RWPE1 (cell line): ENCODE measurements around the gene SEC24A.
"Not testable (repeated sequence)": the region's sequence is repeated elsewhere in the genome, so short reads cannot be mapped to it uniquely, and the experiment has no call there.

ENCODE experiments used
- CTCF ChIA-PET: fragments of 350-600 bp; sonication (Branson Sonifier 250); formaldehyde crosslinking; extraction: SDS; loops from one replicate; lab custom pipeline; 2021; lab: Yijun Ruan, JAX
- POLR2A ChIA-PET: fragments of 400-600 bp; formaldehyde crosslinking; extraction: SDS; loops from one replicate; lab custom pipeline; 2020; ENCODE audit warnings: antibody characterized with exemption; ENCODE audit not compliant: low non-redundant PET; lab: Yijun Ruan, JAX
- DNase-seq: peaks from one replicate; pipeline ENCODE4 v3.0.0; 2012; ENCODE audit warnings: low spot score
- H3K27ac ChIP-seq: fragments of 450-650 bp; 2 replicates; pipeline ENCODE4 v1.5.1; 2017
- TF ChIP-seq, protein P1 (sequence below): fragments of 450-650 bp; conservative IDR thresholded peaks from 2 replicates; pipeline ENCODE4 v1.5.1; 2017; ENCODE audit warnings: low read depth, mild to moderate bottlenecking

SEC24A gene

DNA sequence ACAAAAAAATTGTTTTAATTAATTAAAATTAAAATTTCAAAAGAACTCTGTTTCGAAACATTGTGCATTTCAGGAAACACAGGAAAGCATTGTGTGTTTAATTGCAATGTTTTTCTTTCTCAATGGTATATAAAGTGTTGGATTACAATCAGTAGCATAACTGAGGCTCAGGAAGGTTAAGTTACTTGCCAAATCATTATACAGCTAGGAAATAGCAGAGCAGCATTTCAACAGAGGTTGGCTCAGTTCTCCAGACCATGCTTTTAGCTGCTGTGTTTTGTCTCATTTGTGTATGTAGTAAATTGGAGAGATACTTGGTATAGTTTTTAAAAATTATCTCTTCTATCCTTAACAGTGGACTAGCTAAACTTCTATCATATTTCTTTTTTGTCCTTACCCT is 59.7 kb downstream of the SEC24A start:
- H3K27ac ChIP-seq: no peak overlapping the region
- TF ChIP-seq, protein P1, sequence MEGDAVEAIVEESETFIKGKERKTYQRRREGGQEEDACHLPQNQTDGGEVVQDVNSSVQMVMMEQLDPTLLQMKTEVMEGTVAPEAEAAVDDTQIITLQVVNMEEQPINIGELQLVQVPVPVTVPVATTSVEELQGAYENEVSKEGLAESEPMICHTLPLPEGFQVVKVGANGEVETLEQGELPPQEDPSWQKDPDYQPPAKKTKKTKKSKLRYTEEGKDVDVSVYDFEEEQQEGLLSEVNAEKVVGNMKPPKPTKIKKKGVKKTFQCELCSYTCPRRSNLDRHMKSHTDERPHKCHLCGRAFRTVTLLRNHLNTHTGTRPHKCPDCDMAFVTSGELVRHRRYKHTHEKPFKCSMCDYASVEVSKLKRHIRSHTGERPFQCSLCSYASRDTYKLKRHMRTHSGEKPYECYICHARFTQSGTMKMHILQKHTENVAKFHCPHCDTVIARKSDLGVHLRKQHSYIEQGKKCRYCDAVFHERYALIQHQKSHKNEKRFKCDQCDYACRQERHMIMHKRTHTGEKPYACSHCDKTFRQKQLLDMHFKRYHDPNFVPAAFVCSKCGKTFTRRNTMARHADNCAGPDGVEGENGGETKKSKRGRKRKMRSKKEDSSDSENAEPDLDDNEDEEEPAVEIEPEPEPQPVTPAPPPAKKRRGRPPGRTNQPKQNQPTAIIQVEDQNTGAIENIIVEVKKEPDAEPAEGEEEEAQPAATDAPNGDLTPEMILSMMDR: no peak
- DNase-seq: no peak
- ChIA-PET POLR2A (no interaction called here), CTCF (interaction anchor here (0.7 to 0.9 kb wide), 2 partner anchors 10 to 34 kb away, joined by 3 to 5 read pairs; no protein-coding TSS in a partner anchor)

- POLR2A ChIA-PET: no interaction called here
- no peak overlapping the region for H3K27ac ChIP-seq
- CTCF ChIA-PET: interaction anchor here (0.6 kb wide), 1 partner anchor 26 kb away, joined by 3 read pairs; no protein-coding TSS in a partner anchor
- TF ChIP-seq, protein P1: no peak
- DNase-seq: no peak
Observed at GRCh38 chr5:134714120-134714519, 65.5 kb downstream of the SEC24A start.

- no peak for DNase-seq
- no peak overlapping the region for H3K27ac ChIP-seq
- CTCF ChIA-PET: no interaction called here
- TF ChIP-seq, protein P1: no peak
- POLR2A ChIA-PET: no interaction called here
Observed at GRCh38 chr5:134714541-134714940, 66.0 kb downstream of the SEC24A start.

GRCh38 chr5:134715466-134715865 is 66.9 kb downstream of the SEC24A start:
- H3K27ac ChIP-seq, DNase-seq, POLR2A ChIA-PET: not testable (repeated sequence)

GRCh38 chr5:134724872-134725271 is 76.3 kb downstream of the SEC24A start:
- ChIA-PET POLR2A (no interaction called here), CTCF (interaction anchor here (0.6 kb wide), 1 partner anchor 99 kb away, joined by 3 read pairs; no protein-coding TSS in a partner anchor)
- TF ChIP-seq, protein P1: no peak
- DNase-seq: no peak
- no peak overlapping the region for H3K27ac ChIP-seq

More at GRCh38 chr5:134715466-134715865, 66.9 kb downstream of the SEC24A start:
- CTCF ChIA-PET: not testable (repeated sequence)

DNA sequence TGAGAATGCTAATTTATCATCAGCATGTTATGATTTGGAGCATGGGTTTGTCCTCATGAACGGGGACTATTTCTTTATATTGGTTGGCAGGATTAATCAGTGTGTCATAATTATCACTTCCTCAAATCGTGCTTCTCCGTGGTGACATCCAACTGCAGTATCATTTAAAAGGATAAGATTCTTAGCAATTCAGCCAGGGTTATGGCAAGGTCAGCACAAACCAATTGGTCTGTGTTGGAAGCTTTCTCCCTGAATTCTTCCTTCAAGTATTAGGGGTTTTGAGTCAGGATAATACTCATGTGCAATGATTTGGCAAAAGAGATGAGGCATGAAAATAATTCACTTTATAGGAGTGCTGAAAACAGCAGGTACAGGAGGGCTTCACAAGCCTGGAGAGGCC is 84.2 kb downstream of the SEC24A start:
- H3K27ac ChIP-seq: no peak overlapping the region
- no peak for DNase-seq
- TF ChIP-seq, protein P1: no peak
- POLR2A ChIA-PET: no interaction called here
- CTCF ChIA-PET: interaction anchor here (0.6 to 0.7 kb wide), 4 partner anchors 74 to 426 kb away, joined by 3 to 4 read pairs (median 3); no protein-coding TSS in a partner anchor

GRCh38 chr5:134735243-134735642 is 86.7 kb downstream of the SEC24A start:
- no peak for DNase-seq
- no peak overlapping the region for H3K27ac ChIP-seq
- TF ChIP-seq, protein P1: no peak
- ChIA-PET CTCF (interaction anchor here (0.6 to 1.2 kb wide), 3 partner anchors 30 to 600 kb away, joined by 3 to 4 read pairs (median 3); no protein-coding TSS in a partner anchor), POLR2A (no interaction called here)
